ENCODE data around the gene NFYA.

NFYA gene

GRCh38 chr6:41122373-41122772 lies 49.6 kb downstream of the NFYA start:
- DNase-seq: no peak

- DNase-seq: no peak
Observed at GRCh38 chr6:41122918-41123317, 50.1 kb downstream of the NFYA start.

GRCh38 chr6:41125282-41125681 lies 52.5 kb downstream of the NFYA start:
- DNase-seq: no peak

DNA sequence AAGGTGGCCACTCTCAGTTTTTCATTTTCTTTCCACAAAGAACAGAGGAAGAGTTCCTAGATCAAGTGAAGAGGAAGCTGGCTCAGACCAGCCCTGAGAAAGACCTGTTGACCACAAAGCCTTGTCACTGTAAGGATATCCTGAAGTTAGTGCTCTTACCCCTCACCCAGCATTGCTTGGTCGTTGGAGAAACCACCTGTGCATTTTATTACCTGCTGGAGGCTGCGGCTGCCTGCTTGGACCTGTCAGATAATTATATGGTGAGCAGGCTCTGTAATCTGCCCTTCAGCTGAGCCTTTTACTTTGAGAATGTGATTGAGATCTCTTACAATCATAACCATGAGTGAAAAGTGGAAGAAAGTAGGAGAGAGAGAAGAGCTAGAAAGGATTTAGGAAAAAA lies 59.5 kb downstream of the NFYA start:
- DNase-seq: no peak

- DNase-seq: no peak
Observed at GRCh38 chr6:41135062-41135832, 62.5 kb downstream of the NFYA start.

- no peak for DNase-seq
Observed at GRCh38 chr6:41136911-41137310, 64.1 kb downstream of the NFYA start.

- no peak for DNase-seq
Observed at GRCh38 chr6:41147917-41148316, 75.1 kb downstream of the NFYA start.
